H1 (cell line): Measurements from ENCODE around the gene PKD1L1. TPM values are rescaled to one million over a fixed set of nuclear protein-coding genes. Genes with fewer than 3 reads are reported as not detected.

Experiments
- CTCF ChIA-PET: fragments of 300-600 bp; sonication (Branson Sonifier 250); formaldehyde crosslinking; loops from one replicate; lab custom pipeline; 2021; ENCODE audit not compliant: partially characterized antibody; lab: Charles Lee
- POLR2A ChIA-PET: fragments of 300-600 bp; sonication (Branson Sonifier 250); formaldehyde crosslinking; loops from one replicate; lab custom pipeline; 2021; ENCODE audit warnings: inconsistent platforms; ENCODE audit not compliant: partially characterized antibody; lab: Charles Lee
- DNase-seq, 2 experiments: peaks; one replicate each; pipeline versions ENCODE4 v3.0.0 to v3.0.0-alpha.2; 2010 to 2022; ENCODE audit warnings: low spot score in 2 of 2, low read depth in 1 of 2, mixed read lengths in 1 of 2
- FAIRE-seq: peaks from 2 replicates; lab custom pipeline; 2011; peaks lifted over from hg19 to GRCh38; lab: Jason Lieb, UNC
- H2AFZ ChIP-seq: 2 replicates; pipeline ENCODE4 v1.8.1; 2012; ENCODE audit warnings: low read length, inconsistent platforms
- H2AK5ac ChIP-seq: 2 replicates; pipeline ENCODE4 v1.6.1; 2013; ENCODE audit warnings: low read depth, low read length
- H2BK120ac ChIP-seq: replicated peaks from 2 replicates; pipeline ENCODE3; 2013; ENCODE audit warnings: low read depth, low read length, inconsistent platforms
- H2BK12ac ChIP-seq: 2 replicates; pipeline ENCODE4 v1.6.1; 2013; ENCODE audit warnings: low read depth, low read length
- H2BK15ac ChIP-seq: 2 replicates; pipeline ENCODE4 v1.6.1; 2013; ENCODE audit warnings: low read length
- H2BK20ac ChIP-seq: 2 replicates; pipeline ENCODE4 v1.6.1; 2013; ENCODE audit warnings: low read length
- H2BK5ac ChIP-seq: 2 replicates; pipeline ENCODE4 v1.6.1; 2013; ENCODE audit warnings: low read depth, low read length
- H3K14ac ChIP-seq: 2 replicates; pipeline ENCODE4 v1.6.1; 2013; ENCODE audit warnings: inconsistent platforms; ENCODE audit not compliant: insufficient read length
- H3K18ac ChIP-seq: 2 replicates; pipeline ENCODE4 v1.6.1; 2013; ENCODE audit warnings: low read length; ENCODE audit errors: extremely low read depth
- H3K23ac ChIP-seq: 2 replicates; pipeline ENCODE4 v1.6.1; 2013; ENCODE audit warnings: inconsistent platforms; ENCODE audit not compliant: insufficient read length
- H3K23me2 ChIP-seq: 2 replicates; pipeline ENCODE4 v1.6.1; 2013; ENCODE audit warnings: low read depth, low read length
- H3K27ac ChIP-seq: 2 replicates; pipeline ENCODE4 v1.6.1; 2011; ENCODE audit warnings: low read depth, low read length, inconsistent platforms
- H3K27me3 ChIP-seq, 4 experiments: replicated peaks in 1 of 4; 1 replicate in 1 of 4; 2 replicates in 3 of 4; pipeline versions ENCODE4 v1.6.1 to v1.8.1; 2011 to 2013; ENCODE audit warnings: low read length in 3 of 4, mild to moderate bottlenecking in 3 of 4, inconsistent platforms in 2 of 4, mixed read lengths in 2 of 4, moderate library complexity in 1 of 4; ENCODE audit not compliant: control insufficient read depth in 3 of 4, insufficient read depth in 3 of 4; ENCODE audit errors: extremely low read depth in 1 of 4
- H3K36me3 ChIP-seq, 4 experiments: 2 replicates each; pipeline versions ENCODE4 v1.6.1 to v1.8.1; 2011 to 2013; ENCODE audit warnings: mild to moderate bottlenecking in 4 of 4, low read length in 3 of 4, moderate library complexity in 2 of 4, control low read depth in 1 of 4, inconsistent platforms in 1 of 4; ENCODE audit not compliant: insufficient read depth in 4 of 4, control insufficient read depth in 2 of 4
- H3K4ac ChIP-seq: replicated peaks from 2 replicates; pipeline ENCODE3; 2013; ENCODE audit warnings: low read length, low read depth, mixed read lengths, inconsistent platforms; ENCODE audit not compliant: insufficient read length
- H3K4me1 ChIP-seq, 4 experiments: replicated peaks in 1 of 4; 1 replicate in 1 of 4; 2 replicates in 3 of 4; pipeline versions ENCODE4 v1.6.1 to v1.8.1; 2011 to 2013; ENCODE audit warnings: low read length in 3 of 4, inconsistent platforms in 2 of 4, mixed read lengths in 1 of 4; ENCODE audit not compliant: insufficient read depth in 4 of 4, control insufficient read depth in 3 of 4
- H3K4me2 ChIP-seq, 2 experiments: 2 replicates each; pipeline versions ENCODE4 v1.6.1 to v1.8.1; 2011 to 2013; ENCODE audit warnings: low read depth in 2 of 2, low read length in 2 of 2, control low read depth in 1 of 2, inconsistent platforms in 1 of 2, mild to moderate bottlenecking in 1 of 2; ENCODE audit not compliant: insufficient read depth in 1 of 2
- H3K4me3 ChIP-seq, 4 experiments: fragments of 200-600, 300-600 bp in 1 of 4; sonication (generic), shearing (Covaris generic), sonication (Bioruptor Twin) in 1 of 4; 2 replicates each; pipeline versions ENCODE4 v1.5.1 to v1.8.1; 2011 to 2016; ENCODE audit warnings: low read length in 4 of 4, low read depth in 3 of 4, control low read depth in 2 of 4, inconsistent platforms in 2 of 4, mild to moderate bottlenecking in 2 of 4, mixed read lengths in 1 of 4, moderate library complexity in 1 of 4; ENCODE audit not compliant: insufficient read depth in 2 of 4; ENCODE audit errors: extremely low read depth in 1 of 4
- H3K56ac ChIP-seq: replicated peaks from 2 replicates; pipeline ENCODE3; 2013; ENCODE audit warnings: low read depth, mild to moderate bottlenecking, mixed read lengths, low read length, inconsistent platforms; ENCODE audit not compliant: insufficient read length
- H3K79me1 ChIP-seq: 2 replicates; pipeline ENCODE4 v1.6.1; 2013; ENCODE audit warnings: low read depth, low read length, control low read depth
- H3K79me2 ChIP-seq, 2 experiments: 2 replicates each; pipeline versions ENCODE4 v1.6.1 to v1.8.1; 2012 to 2013; ENCODE audit warnings: low read length in 2 of 2, mild to moderate bottlenecking in 2 of 2, inconsistent platforms in 1 of 2; ENCODE audit not compliant: insufficient read depth in 2 of 2, control insufficient read depth in 1 of 2
- H3K9ac ChIP-seq, 4 experiments: replicated peaks in 1 of 4; 1 replicate in 1 of 4; 2 replicates in 3 of 4; pipeline versions ENCODE4 v1.6.1 to v1.8.1; 2011 to 2013; ENCODE audit warnings: low read depth in 3 of 4, low read length in 3 of 4, control low read depth in 2 of 4, mild to moderate bottlenecking in 2 of 4, moderate library complexity in 2 of 4, inconsistent platforms in 1 of 4; ENCODE audit errors: extremely low read depth in 1 of 4
- H3K9me3 ChIP-seq, 2 experiments: 2 replicates each; pipeline versions ENCODE4 v1.6.1 to v1.8.1; 2012 to 2013; ENCODE audit warnings: mild to moderate bottlenecking in 2 of 2, moderate library complexity in 2 of 2, control low read depth in 1 of 2, inconsistent platforms in 1 of 2, low read depth in 1 of 2, low read length in 1 of 2, mixed read lengths in 1 of 2; ENCODE audit not compliant: insufficient read depth in 2 of 2
- H4K20me1 ChIP-seq, 2 experiments: replicated peaks in 1 of 2; 2 replicates each; pipeline versions ENCODE3 to v1.8.1; 2011 to 2013; ENCODE audit warnings: inconsistent platforms in 2 of 2, low read length in 2 of 2, mild to moderate bottlenecking in 1 of 2; ENCODE audit not compliant: insufficient read depth in 2 of 2, control insufficient read depth in 1 of 2
- H4K5ac ChIP-seq: 2 replicates; pipeline ENCODE4 v1.6.1; 2013; ENCODE audit warnings: low read length, low read depth, mixed read lengths, inconsistent platforms; ENCODE audit not compliant: insufficient read length
- H4K8ac ChIP-seq: 2 replicates; pipeline ENCODE4 v1.8.0; 2013; ENCODE audit warnings: mild to moderate bottlenecking, moderate library complexity, low read length, inconsistent platforms; ENCODE audit not compliant: insufficient read depth; ENCODE audit errors: extremely low read depth
- H4K91ac ChIP-seq: replicated peaks from 2 replicates; pipeline ENCODE3; 2013; ENCODE audit warnings: low read length, mixed read lengths, inconsistent platforms; ENCODE audit not compliant: insufficient read length
- ASH2L ChIP-seq: fragments of 200-600, 300-600 bp; sonication (generic); IDR thresholded peaks from one replicate; pipeline ENCODE4 v1.7.1; 2017; ENCODE audit warnings: low read length
- BACH1 ChIP-seq: IDR thresholded peaks from 2 replicates; pipeline ENCODE4 v1.6.1; 2012; ENCODE audit warnings: low read length, improper control_type of control experiment
- BCL11A ChIP-seq, 2 experiments: IDR thresholded peaks; one replicate each; pipeline ENCODE4 v1.6.1; 2011; ENCODE audit warnings: low read depth in 2 of 2, low read length in 2 of 2, mild to moderate bottlenecking in 2 of 2
- CBX5 ChIP-seq: fragments of 300-800, 300-1000 bp; sonication (generic); IDR thresholded peaks from 2 replicates; pipeline ENCODE4 v1.7.1; 2016; ENCODE audit warnings: antibody characterized with exemption, low read length, low read depth
- EGR1 ChIP-seq: IDR thresholded peaks from 2 replicates; pipeline ENCODE4 v1.6.1; 2011; ENCODE audit warnings: low read depth, low read length, borderline replicate concordance
- JUND ChIP-seq: IDR thresholded peaks from 2 replicates; pipeline ENCODE4 v1.6.1; 2011; ENCODE audit warnings: mild to moderate bottlenecking, improper control_type of control experiment, low read length
- MAX ChIP-seq: IDR thresholded peaks from 2 replicates; pipeline ENCODE4 v1.6.1; 2012; ENCODE audit warnings: inconsistent platforms
- NANOG ChIP-seq: IDR thresholded peaks from 2 replicates; pipeline ENCODE4 v1.6.1; 2011; ENCODE audit warnings: low read length, low read depth, mild to moderate bottlenecking, inconsistent platforms; ENCODE audit not compliant: insufficient read depth, poor library complexity, severe bottlenecking
- WGBS, 2 experiments: shearing (Covaris generic) in 1 of 2; methylation state at CpG; one replicate each; pipeline versions ENCODE4 v1.1.6 to v1.1.7; 2013 to 2015; ENCODE audit warnings: low lambda C conversion rate in 2 of 2, mixed read lengths in 2 of 2, inconsistent platforms in 1 of 2, low coverage in 1 of 2, missing lambda C conversion rate in 1 of 2; ENCODE audit not compliant: insufficient replicate concordance in 2 of 2, insufficient coverage in 1 of 2, insufficient read length in 1 of 2; ENCODE audit errors: extremely low coverage in 1 of 2, missing lambda C conversion rate in 1 of 2; 5-methylcytosine and 5-hydroxymethylcytosine counted together
- polyA plus RNA-seq, 7 experiments: library from polyadenylated mRNA; depleted of rRNA in 3 of 7; stranded (reverse) in 5 of 7; unstranded in 2 of 7; fragments of >200 nt in 5 of 7; fragments of 200-250 nt in 2 of 7; gene quantifications; 1 replicate in 5 of 7; 2 replicates in 1 of 7; 4 replicates in 1 of 7; pipeline versions ENCODE4 v1.2.1 to v1.2.3, GENCODE V29; 2011 to 2013; ENCODE audit warnings: missing spikeins in 2 of 7, mixed read lengths in 2 of 7
- total RNA-seq: library from RNA; stranded (reverse); fragmentation: NEBNext Ultra II Directional; extraction: Animal tissue kit (Norgen Biotek cat#: 25700); gene quantifications from 2 replicates; pipeline ENCODE4 v1.2.1, GENCODE V29; 2021
- TF ChIP-seq, protein P1 (sequence below): IDR thresholded peaks from 2 replicates; pipeline ENCODE4 v1.6.1; 2012; ENCODE audit warnings: low read length, inconsistent platforms
- TF ChIP-seq, protein P2 (sequence below), 3 experiments: IDR thresholded peaks; 1 replicate in 2 of 3; 2 replicates in 1 of 3; pipeline versions ENCODE4 v1.5.1 to v1.6.1; 2011; ENCODE audit warnings: low read length in 3 of 3, mild to moderate bottlenecking in 3 of 3, inconsistent platforms in 2 of 3, low read depth in 1 of 3, moderate library complexity in 1 of 3; ENCODE audit not compliant: insufficient read depth in 1 of 3; ENCODE audit errors: control extremely low read depth in 1 of 3

Gene PKD1L1
- total and polyA plus RNA-seq, 2 of the 8 experiments (the other 6 are each of a cell fraction or from before 2014, with no cell fraction given) = 0.22 to 0.35 TPM

- H3K23me2 ChIP-seq = no peaks in the 10 kb centered on the region
- H2AFZ ChIP-seq = no peak overlapping the region
- no peaks in the 10 kb centered on the region for H3K4me1 ChIP-seq
- H3K23ac ChIP-seq = no peak overlapping the region
- H2BK5ac ChIP-seq = no peak overlapping the region
- H3K9me3 ChIP-seq = no peaks in the 10 kb centered on the region
- no peak overlapping the region for H3K18ac ChIP-seq
- no peak overlapping the region for H4K5ac ChIP-seq
- FAIRE-seq (no peak), DNase-seq (no peak)
- no peak overlapping the region for H3K4me3 ChIP-seq
- H3K56ac ChIP-seq = no peak overlapping the region
- no peak overlapping the region for H4K91ac ChIP-seq
- no peak overlapping the region for H3K9ac ChIP-seq
- H3K79me2 ChIP-seq = no peaks in the 10 kb centered on the region; a peak in 1 of 4 replicates
- no peak overlapping the region for H4K8ac ChIP-seq
- 0 out of 2 replicates have a peak, but pooled peaks cover 2% of the 10 kb centered on the region for H3K79me1 ChIP-seq
- H3K27ac ChIP-seq = no peak overlapping the region
- no peak overlapping the region for H2BK12ac ChIP-seq
- H3K36me3 ChIP-seq = peaks cover 26 to 75% (median 57%) of the 10 kb centered on the region in 4 experiments
- WGBS, 2 experiments = 92% methylated on average over 5 of the region's 5 CpGs; no CpG with 5 or more reads in 1 of the 2 experiments
- CTCF ChIA-PET = interaction anchor here (1.0 to 2.5 kb wide), 3 partner anchors 13 to 22 kb away, joined by 4 to 11 read pairs (median 4); no protein-coding TSS in a partner anchor
- H3K4ac ChIP-seq = no peak overlapping the region
- no peak overlapping the region for H2BK20ac ChIP-seq
- no peak overlapping the region for H2BK15ac ChIP-seq
- no peak overlapping the region for H2AK5ac ChIP-seq
- no peak overlapping the region for H3K4me2 ChIP-seq
- H3K27me3 ChIP-seq = no peaks in the 10 kb centered on the region
- POLR2A ChIA-PET = no interaction called here
- peaks cover 0 to 10% of the 10 kb centered on the region in 2 experiments for H4K20me1 ChIP-seq
- no peak overlapping the region for H2BK120ac ChIP-seq
- H3K14ac ChIP-seq = no peak overlapping the region
- no peak for TF ChIP-seq NANOG
- TF ChIP-seq, protein P1, sequence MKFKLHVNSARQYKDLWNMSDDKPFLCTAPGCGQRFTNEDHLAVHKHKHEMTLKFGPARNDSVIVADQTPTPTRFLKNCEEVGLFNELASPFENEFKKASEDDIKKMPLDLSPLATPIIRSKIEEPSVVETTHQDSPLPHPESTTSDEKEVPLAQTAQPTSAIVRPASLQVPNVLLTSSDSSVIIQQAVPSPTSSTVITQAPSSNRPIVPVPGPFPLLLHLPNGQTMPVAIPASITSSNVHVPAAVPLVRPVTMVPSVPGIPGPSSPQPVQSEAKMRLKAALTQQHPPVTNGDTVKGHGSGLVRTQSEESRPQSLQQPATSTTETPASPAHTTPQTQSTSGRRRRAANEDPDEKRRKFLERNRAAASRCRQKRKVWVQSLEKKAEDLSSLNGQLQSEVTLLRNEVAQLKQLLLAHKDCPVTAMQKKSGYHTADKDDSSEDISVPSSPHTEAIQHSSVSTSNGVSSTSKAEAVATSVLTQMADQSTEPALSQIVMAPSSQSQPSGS = no peak
- no peak for TF ChIP-seq ASH2L
- no peak for TF ChIP-seq CBX5
- TF ChIP-seq BACH1 = no peak
- TF ChIP-seq JUND = no peak
- TF ChIP-seq MAX = no peak
- no peak for TF ChIP-seq BCL11A (IDR thresholded peaks at IDR 0.05; ENCODE audit: low read depth in 2 of 2, low read length in 2 of 2)
- TF ChIP-seq, protein P2, sequence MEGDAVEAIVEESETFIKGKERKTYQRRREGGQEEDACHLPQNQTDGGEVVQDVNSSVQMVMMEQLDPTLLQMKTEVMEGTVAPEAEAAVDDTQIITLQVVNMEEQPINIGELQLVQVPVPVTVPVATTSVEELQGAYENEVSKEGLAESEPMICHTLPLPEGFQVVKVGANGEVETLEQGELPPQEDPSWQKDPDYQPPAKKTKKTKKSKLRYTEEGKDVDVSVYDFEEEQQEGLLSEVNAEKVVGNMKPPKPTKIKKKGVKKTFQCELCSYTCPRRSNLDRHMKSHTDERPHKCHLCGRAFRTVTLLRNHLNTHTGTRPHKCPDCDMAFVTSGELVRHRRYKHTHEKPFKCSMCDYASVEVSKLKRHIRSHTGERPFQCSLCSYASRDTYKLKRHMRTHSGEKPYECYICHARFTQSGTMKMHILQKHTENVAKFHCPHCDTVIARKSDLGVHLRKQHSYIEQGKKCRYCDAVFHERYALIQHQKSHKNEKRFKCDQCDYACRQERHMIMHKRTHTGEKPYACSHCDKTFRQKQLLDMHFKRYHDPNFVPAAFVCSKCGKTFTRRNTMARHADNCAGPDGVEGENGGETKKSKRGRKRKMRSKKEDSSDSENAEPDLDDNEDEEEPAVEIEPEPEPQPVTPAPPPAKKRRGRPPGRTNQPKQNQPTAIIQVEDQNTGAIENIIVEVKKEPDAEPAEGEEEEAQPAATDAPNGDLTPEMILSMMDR (IDR thresholded peaks at IDR 0.05; ENCODE audit: control extremely low read depth in 1 of 3, insufficient read depth in 1 of 3, low read depth in 1 of 3, low read length in 3 of 3) = no peak
- TF ChIP-seq EGR1 = no peak
Measured at GRCh38 chr7:47965456-47965855, 17.2 kb upstream of the PKD1L1 start.
